ENCODE measurements around the gene AMOTL1. TPM values are rescaled to one million over a fixed set of nuclear protein-coding genes. Genes with fewer than 3 reads are reported as not detected.

AMOTL1 gene
- total RNA-seq, 2 donors from 2014 or later, result 3.1 to 13.9 TPM

- Histone ChIP-seq H3K36me3 (no peaks in the 10 kb centered on the region), H3K9me3 (no peaks in the 10 kb centered on the region), H3K4me1 (no peaks in the 10 kb centered on the region), H3K4me3 (no peak overlapping the region), H3K27me3 (no peaks in the 10 kb centered on the region), H3K27ac (no peak overlapping the region), H3K9ac (ENCODE audit: low read depth in 2 of 2, low read length in 2 of 2) (no peak overlapping the region)
- DNase-seq, result no peak
- TF ChIP-seq, protein P1, sequence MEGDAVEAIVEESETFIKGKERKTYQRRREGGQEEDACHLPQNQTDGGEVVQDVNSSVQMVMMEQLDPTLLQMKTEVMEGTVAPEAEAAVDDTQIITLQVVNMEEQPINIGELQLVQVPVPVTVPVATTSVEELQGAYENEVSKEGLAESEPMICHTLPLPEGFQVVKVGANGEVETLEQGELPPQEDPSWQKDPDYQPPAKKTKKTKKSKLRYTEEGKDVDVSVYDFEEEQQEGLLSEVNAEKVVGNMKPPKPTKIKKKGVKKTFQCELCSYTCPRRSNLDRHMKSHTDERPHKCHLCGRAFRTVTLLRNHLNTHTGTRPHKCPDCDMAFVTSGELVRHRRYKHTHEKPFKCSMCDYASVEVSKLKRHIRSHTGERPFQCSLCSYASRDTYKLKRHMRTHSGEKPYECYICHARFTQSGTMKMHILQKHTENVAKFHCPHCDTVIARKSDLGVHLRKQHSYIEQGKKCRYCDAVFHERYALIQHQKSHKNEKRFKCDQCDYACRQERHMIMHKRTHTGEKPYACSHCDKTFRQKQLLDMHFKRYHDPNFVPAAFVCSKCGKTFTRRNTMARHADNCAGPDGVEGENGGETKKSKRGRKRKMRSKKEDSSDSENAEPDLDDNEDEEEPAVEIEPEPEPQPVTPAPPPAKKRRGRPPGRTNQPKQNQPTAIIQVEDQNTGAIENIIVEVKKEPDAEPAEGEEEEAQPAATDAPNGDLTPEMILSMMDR (IDR thresholded peaks at IDR 0.05), result no peak
- intact Hi-C loops (cut with DNase I), result no loop called here
These were observed 114.8 kb downstream of the AMOTL1 start for GRCh38 chr11:94882931-94883330.

GRCh38 chr11:94883878-94884277 is 115.7 kb downstream of the AMOTL1 start:
- no peaks in the 10 kb centered on the region for H3K36me3 ChIP-seq
- H3K27me3 ChIP-seq, result no peaks in the 10 kb centered on the region
- no peak overlapping the region for H3K4me3 ChIP-seq
- DNase-seq, result no peak
- no peaks in the 10 kb centered on the region for H3K4me1 ChIP-seq
- H3K9ac ChIP-seq (ENCODE audit: low read depth in 2 of 2, low read length in 2 of 2), result no peak overlapping the region
- H3K9me3 ChIP-seq, result no peaks in the 10 kb centered on the region
- no peak overlapping the region for H3K27ac ChIP-seq
- TF ChIP-seq, protein P1 (IDR thresholded peaks at IDR 0.05), result no peak
- intact Hi-C loops (cut with DNase I), result no loop called here

DNA sequence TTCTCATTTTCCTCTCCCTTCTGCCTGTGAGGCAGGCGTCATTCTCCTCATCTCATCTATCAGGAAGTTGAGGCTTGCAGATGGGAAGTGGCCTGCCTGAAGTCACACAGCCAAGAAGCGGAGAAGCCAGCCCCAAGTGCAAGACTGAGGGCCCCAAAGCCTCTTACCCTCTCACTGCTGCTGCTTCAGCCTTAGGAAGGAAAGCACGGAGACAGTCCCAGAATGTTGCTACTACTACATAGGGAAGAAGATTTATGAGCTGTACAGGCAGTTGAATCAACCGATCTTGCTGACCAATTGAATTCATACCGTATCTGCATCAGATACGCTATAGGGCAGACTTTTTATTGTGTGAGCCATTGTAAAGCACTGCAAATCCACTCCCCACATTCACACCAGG is 116.2 kb downstream of the AMOTL1 start:
- no peak for DNase-seq
- intact Hi-C loops (cut with DNase I), result no loop called here
- Histone ChIP-seq H3K9ac (ENCODE audit: low read depth in 2 of 2, low read length in 2 of 2) (no peak overlapping the region), H3K36me3 (no peaks in the 10 kb centered on the region), H3K27me3 (no peaks in the 10 kb centered on the region), H3K4me3 (no peak overlapping the region), H3K27ac (no peak overlapping the region), H3K4me1 (no peaks in the 10 kb centered on the region), H3K9me3 (no peaks in the 10 kb centered on the region)
- TF ChIP-seq, protein P1 (IDR thresholded peaks at IDR 0.05), result no peak

- H3K9ac ChIP-seq (ENCODE audit: low read depth in 2 of 2, low read length in 2 of 2), result no peak overlapping the region
- no peak overlapping the region for H3K27ac ChIP-seq
- DNase-seq, result no peak
- no peaks in the 10 kb centered on the region for H3K36me3 ChIP-seq
- no peaks in the 10 kb centered on the region for H3K27me3 ChIP-seq
- no peaks in the 10 kb centered on the region for H3K4me1 ChIP-seq
- no peak overlapping the region for H3K4me3 ChIP-seq
- TF ChIP-seq, protein P1 (IDR thresholded peaks at IDR 0.05), result no peak
- intact Hi-C loops (cut with DNase I), result no loop called here
- H3K9me3 ChIP-seq, result no peaks in the 10 kb centered on the region
These were observed 117.0 kb downstream of the AMOTL1 start for GRCh38 chr11:94885133-94885532.

GRCh38 chr11:94885581-94885980 is 117.4 kb downstream of the AMOTL1 start:
- TF ChIP-seq, protein P1 (IDR thresholded peaks at IDR 0.05), result no peak
- no peaks in the 10 kb centered on the region for H3K36me3 ChIP-seq
- no peaks in the 10 kb centered on the region for H3K9me3 ChIP-seq
- no peak overlapping the region for H3K27ac ChIP-seq
- H3K27me3 ChIP-seq, result no peaks in the 10 kb centered on the region
- H3K4me3 ChIP-seq, result no peak overlapping the region
- DNase-seq, result no peak
- H3K4me1 ChIP-seq, result no peaks in the 10 kb centered on the region
- H3K9ac ChIP-seq (ENCODE audit: low read depth in 2 of 2, low read length in 2 of 2), result no peak overlapping the region
- intact Hi-C loops (cut with DNase I), result no loop called here

GRCh38 chr11:94888204-94888603 is 120.0 kb downstream of the AMOTL1 start:
- TF ChIP-seq, protein P1 (IDR thresholded peaks at IDR 0.05), result no peak
- H3K36me3 ChIP-seq, result no peaks in the 10 kb centered on the region
- no peak overlapping the region for H3K9ac ChIP-seq (ENCODE audit: low read depth in 2 of 2, low read length in 2 of 2)
- H3K4me1 ChIP-seq, result no peaks in the 10 kb centered on the region
- H3K4me3 ChIP-seq, result no peak overlapping the region
- intact Hi-C loops (cut with DNase I), result no loop called here
- no peak for DNase-seq
- no peaks in the 10 kb centered on the region for H3K27me3 ChIP-seq
- no peaks in the 10 kb centered on the region for H3K9me3 ChIP-seq
- no peak overlapping the region for H3K27ac ChIP-seq
